Measurements from ENCODE around the gene CPNE7.

DNA sequence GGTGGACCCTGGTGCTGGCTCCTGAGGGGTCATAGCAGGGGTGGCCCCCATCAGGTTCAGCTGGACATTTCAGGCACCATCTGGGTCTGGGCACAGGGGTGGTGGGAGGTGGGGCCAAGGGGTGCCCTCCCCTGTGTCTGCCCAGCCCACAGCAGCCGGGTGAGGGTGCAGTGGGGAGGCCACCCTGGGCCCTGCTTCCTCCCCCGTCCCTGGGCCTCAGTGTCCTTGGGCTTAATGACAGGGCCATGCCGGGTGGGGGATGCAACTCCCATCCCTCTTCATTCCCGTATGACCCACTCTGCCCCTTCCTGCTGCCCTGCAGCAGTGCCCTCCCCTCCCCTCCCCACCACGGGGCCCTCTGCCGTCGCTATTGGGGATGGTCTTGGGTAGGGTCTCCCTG lies 10.7 kb downstream of the CPNE7 start:
- TF ChIP-seq, protein P1, sequence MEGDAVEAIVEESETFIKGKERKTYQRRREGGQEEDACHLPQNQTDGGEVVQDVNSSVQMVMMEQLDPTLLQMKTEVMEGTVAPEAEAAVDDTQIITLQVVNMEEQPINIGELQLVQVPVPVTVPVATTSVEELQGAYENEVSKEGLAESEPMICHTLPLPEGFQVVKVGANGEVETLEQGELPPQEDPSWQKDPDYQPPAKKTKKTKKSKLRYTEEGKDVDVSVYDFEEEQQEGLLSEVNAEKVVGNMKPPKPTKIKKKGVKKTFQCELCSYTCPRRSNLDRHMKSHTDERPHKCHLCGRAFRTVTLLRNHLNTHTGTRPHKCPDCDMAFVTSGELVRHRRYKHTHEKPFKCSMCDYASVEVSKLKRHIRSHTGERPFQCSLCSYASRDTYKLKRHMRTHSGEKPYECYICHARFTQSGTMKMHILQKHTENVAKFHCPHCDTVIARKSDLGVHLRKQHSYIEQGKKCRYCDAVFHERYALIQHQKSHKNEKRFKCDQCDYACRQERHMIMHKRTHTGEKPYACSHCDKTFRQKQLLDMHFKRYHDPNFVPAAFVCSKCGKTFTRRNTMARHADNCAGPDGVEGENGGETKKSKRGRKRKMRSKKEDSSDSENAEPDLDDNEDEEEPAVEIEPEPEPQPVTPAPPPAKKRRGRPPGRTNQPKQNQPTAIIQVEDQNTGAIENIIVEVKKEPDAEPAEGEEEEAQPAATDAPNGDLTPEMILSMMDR (IDR thresholded peaks at IDR 0.05), result no peak
- TF ChIP-seq POLR2A (IDR thresholded peaks at IDR 0.05), result no peak

Measured in lower leg skin (tissue), 3 donors.